ENCODE measurements around the gene ETNK1.
"Not testable (repeated sequence)": the region's sequence is repeated elsewhere in the genome, so short reads cannot be mapped to it uniquely, and the experiment has no call there.

ETNK1 gene

GRCh38 chr12:22689876-22690275 is 64.9 kb downstream of the ETNK1 start:
- ATAC-seq, result no peak
- TF ChIP-seq GLIS3 (CRISPR knock-in tag; IDR thresholded peaks at IDR 0.05), result no peak
- TF ChIP-seq RARB (CRISPR knock-in tag; IDR thresholded peaks at IDR 0.05), result no peak
- TF ChIP-seq ZNF8 (CRISPR knock-in tag; IDR thresholded peaks at IDR 0.05), result no peak
- TF ChIP-seq TSHZ2 (CRISPR knock-in tag; IDR thresholded peaks at IDR 0.05), result no peak
- TF ChIP-seq ZFP30 (CRISPR knock-in tag; IDR thresholded peaks at IDR 0.05), result no peak

GRCh38 chr12:22691319-22691718 is 66.3 kb downstream of the ETNK1 start:
- ATAC-seq, result no peak
- no peak for TF ChIP-seq ARNTL (CRISPR knock-in tag; IDR thresholded peaks at IDR 0.05; ENCODE audit: borderline replicate concordance, low read depth)
- no peak for TF ChIP-seq ZNF70 (CRISPR knock-in tag; IDR thresholded peaks at IDR 0.05)
- TF ChIP-seq ISL1 (CRISPR knock-in tag; IDR thresholded peaks at IDR 0.05), result no peak
- no peak for TF ChIP-seq GLIS3 (CRISPR knock-in tag; IDR thresholded peaks at IDR 0.05)
- no peak for TF ChIP-seq ZFP3 (CRISPR knock-in tag; IDR thresholded peaks at IDR 0.05)
- TF ChIP-seq RARB (CRISPR knock-in tag; IDR thresholded peaks at IDR 0.05), result no peak
- no peak for TF ChIP-seq TSHZ2 (CRISPR knock-in tag; IDR thresholded peaks at IDR 0.05)
- no peak for TF ChIP-seq PPARA (CRISPR knock-in tag; IDR thresholded peaks at IDR 0.05; ENCODE audit: borderline replicate concordance)
- TF ChIP-seq BACH2 (CRISPR knock-in tag; IDR thresholded peaks at IDR 0.05; ENCODE audit: borderline replicate concordance), result no peak
- no peak for TF ChIP-seq TOX (CRISPR knock-in tag; IDR thresholded peaks at IDR 0.05; ENCODE audit: borderline replicate concordance)
- TF ChIP-seq ESRRG (CRISPR knock-in tag; IDR thresholded peaks at IDR 0.05), result no peak
- no peak for TF ChIP-seq CSRNP3 (CRISPR knock-in tag; IDR thresholded peaks at IDR 0.05)
- TF ChIP-seq CREB5 (CRISPR knock-in tag; IDR thresholded peaks at IDR 0.05; ENCODE audit: low read depth), result no peak
- TF ChIP-seq SNAI2 (CRISPR knock-in tag; IDR thresholded peaks at IDR 0.05), result no peak
- no peak for TF ChIP-seq ZNF565 (CRISPR knock-in tag; conservative IDR thresholded peaks at IDR 0.05; ENCODE audit: low read depth)

- ATAC-seq, result not testable (repeated sequence)
Measured at GRCh38 chr12:22692467-22692866, 67.5 kb downstream of the ETNK1 start.

- no peak for TF ChIP-seq PATZ1 (CRISPR knock-in tag; IDR thresholded peaks at IDR 0.05; ENCODE audit: borderline replicate concordance)
- TF ChIP-seq ZNF565 (CRISPR knock-in tag; conservative IDR thresholded peaks at IDR 0.05; ENCODE audit: low read depth), result no peak
- no peak for TF ChIP-seq GLIS3 (CRISPR knock-in tag; IDR thresholded peaks at IDR 0.05)
- no peak for TF ChIP-seq CSDC2 (CRISPR knock-in tag; IDR thresholded peaks at IDR 0.05)
- no peak for TF ChIP-seq ARNTL (CRISPR knock-in tag; IDR thresholded peaks at IDR 0.05; ENCODE audit: borderline replicate concordance, low read depth)
- no peak for TF ChIP-seq ESRRG (CRISPR knock-in tag; IDR thresholded peaks at IDR 0.05)
- no peak for ATAC-seq
Measured at GRCh38 chr12:22692964-22693555, 68.1 kb downstream of the ETNK1 start.
